HG02623 (cell line): Measurements from ENCODE around the gene ZNF785.
"Not testable (repeated sequence)": the region's sequence is repeated elsewhere in the genome, so short reads cannot be mapped to it uniquely, and the experiment has no call there.

ENCODE experiments used
- ATAC-seq: cut with Tn5 transposase; IDR thresholded peaks from one replicate; pipeline ENCODE4 v1.9.1; 2021; ENCODE audit warnings: moderate library complexity; ENCODE audit not compliant: unreplicated experiment

The ZNF785 gene

GRCh38 chr16:30540916-30541464 lies 44.5 kb downstream of the ZNF785 start:
- ATAC-seq = not testable (repeated sequence)

DNA sequence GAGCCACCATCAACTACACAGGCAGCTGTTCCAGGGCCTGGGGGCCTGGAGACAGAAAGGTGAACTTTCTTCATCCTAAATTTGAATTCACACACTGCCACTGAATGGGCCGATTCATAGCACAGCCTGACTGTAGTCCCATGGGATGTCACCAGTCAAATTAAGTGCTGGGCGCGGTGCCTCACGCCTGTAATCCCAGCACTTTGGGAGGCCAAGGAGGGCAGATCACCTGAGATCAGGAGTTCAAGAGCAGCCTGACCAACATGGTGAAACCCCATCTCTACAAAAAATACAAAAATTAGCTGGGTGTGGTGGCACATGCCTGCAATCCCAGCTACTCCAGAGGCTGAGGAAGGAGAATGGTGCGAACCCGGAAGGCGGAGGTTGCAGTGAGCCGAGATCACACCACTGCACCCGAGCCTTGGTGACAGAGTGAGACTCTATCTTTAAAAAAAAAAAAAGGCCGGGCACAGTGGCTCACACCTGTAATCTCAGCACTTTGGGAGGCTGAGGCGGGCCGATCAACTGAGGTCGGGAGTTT lies 45.4 kb downstream of the ZNF785 start:
- ATAC-seq = not testable (repeated sequence)

GRCh38 chr16:30539000-30539964 lies 46.2 kb downstream of the ZNF785 start:
- no peak for ATAC-seq

GRCh38 chr16:30536391-30537024 lies 49.0 kb downstream of the ZNF785 start:
- ATAC-seq = not testable (repeated sequence)

GRCh38 chr16:30535777-30536190 lies 49.7 kb downstream of the ZNF785 start:
- ATAC-seq = peak; percentile 38

DNA sequence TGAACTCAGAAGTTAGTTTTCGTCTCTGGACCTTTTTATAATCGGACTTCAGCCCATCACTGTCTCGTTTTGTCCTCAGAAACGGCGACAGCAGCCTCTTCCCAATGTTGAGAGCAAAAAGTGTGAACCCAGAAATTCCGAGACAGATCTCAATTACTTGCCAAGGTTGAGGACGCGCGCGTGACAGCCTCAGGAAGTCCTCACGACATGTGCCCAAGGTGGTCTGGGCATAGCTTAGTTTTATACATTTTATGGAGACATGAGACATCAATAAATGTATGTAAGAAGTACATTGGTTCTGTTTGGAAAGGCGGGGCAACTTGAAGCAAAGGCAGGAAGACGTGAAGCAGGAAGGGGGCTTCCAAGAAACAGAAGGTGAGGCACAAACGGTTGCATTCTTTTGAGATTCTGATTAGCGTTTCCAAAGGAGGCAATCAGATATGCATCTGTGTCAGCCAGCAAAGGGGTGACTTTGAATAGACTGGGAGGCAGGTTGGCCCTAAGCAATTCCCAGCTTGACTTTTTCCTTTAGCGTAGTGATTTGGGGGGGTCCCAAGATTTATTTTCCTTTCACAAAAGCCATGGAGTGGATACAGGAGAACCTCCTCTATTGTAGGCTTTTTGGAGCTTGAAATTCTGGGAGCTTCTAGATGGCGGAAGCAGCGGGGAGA lies 50.3 kb downstream of the ZNF785 start:
- peak; percentile 15 for ATAC-seq

- peak; percentile 59 for ATAC-seq
Measured at GRCh38 chr16:30534368-30535105, 51.0 kb downstream of the ZNF785 start, which contains the start of gene ZNF747. TSS of gene ZNF747 (minus strand) at chr16:30534858. CDS start at chr16:30534679, 179 bp downstream.

DNA sequence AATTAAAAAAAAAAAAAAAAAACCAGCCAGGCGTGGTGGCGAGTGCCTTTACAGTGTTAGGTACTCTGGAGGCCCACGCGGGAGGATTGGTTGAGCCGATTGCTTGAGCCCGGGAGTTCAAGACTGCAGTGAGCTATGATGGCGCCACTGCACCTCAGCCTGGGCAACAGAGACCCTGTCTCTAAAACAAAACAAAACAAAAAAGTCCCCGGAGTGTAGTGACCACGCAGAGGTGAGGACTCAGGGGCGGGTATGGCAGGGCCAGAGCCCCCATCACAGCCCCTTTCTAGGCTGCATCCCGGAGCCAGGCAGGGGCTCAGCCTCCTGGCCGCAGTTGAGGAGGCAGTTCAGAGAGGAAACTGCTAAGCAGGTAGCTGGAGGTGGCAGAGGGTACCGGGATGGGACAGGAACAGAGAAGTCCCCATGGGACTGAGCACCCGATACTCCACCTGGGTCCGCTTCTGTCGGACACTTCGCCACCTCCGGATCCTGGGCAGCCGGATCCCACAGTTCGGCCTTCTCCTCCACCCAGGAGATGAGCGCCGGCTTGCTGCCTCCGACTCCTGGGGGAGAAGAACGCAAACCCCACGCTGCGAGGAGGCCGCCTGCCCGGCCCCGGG lies 51.6 kb downstream of the ZNF785 start:
- peak; percentile 15 for ATAC-seq

DNA sequence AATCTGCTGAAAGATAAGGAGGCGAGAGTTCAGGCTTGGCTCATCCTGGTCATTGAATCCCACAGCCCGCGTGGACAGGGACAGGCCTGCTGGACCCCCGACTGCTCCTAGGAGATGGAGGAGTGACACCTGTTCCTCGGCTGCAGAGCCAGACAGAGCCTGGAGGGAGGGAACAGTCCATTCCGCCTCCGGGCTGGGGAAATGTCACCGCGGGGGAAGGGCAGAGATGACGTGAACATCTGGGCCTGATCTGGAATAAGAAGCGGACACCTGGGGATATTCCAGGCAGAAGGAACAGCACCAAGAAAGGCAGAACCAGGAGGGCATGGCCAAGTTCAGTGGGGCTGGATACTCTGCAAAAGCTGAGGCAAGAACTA lies 52.4 kb downstream of the ZNF785 start:
- ATAC-seq = no peak

DNA sequence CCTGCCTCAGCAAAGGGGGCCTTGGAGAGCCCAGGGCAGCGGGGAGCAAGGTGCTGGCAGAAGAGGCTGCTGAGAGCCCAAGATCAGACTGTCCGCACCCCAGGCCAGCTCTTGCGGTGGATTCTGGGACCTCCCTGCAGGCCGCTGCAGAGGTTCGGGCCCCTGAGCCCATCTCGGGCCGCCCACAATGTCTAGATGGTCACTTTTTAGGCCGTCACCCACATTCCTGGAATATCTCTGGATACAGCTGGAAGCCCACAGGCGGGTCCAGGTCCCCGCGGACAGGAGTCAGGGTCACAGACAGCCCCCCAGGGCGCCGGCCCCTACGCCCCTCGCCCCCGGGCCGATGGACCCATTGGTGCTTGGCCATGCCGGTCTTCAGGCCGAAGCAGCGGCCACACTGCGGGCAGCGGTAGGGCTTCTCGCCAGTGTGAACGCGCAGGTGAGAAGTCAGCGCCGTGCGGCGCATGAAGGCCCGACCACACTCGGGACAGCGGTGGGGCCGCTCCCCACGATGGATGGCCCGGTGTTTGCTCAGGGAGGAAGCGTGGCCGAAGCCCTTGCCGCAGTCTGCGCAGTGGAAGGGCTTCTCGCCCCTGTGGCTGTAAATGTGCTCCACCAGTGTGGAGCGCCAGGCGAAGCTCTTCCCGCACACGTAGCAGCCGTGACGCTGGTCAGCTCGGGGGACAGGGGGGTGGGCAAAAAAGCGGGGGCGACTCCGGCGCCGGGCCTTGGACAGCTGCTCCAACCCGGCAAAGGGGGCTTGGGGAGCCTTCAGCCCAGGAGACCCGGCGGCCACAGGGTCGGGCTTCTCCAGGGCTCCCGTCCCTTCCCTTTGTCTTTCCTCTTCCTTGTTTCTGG lies 53.0 kb downstream of the ZNF785 start:
- ATAC-seq = no peak
